ENCODE measurements around the gene CTNNBL1.

- TF ChIP-seq EZH2 (IDR thresholded peaks at IDR 0.05) (no peak), POLR2AphosphoS5 (IDR thresholded peaks at IDR 0.05; ENCODE audit: borderline replicate concordance, low read depth, low read length) (no peak), FOXP2 (optimal IDR thresholded peaks at IDR 0.05; ENCODE audit: control extremely low read depth, extremely low read length, insufficient read depth) (no peak)
Observed at GRCh38 chr20:37876863-37877262, 183.0 kb downstream of the CTNNBL1 start.
